CD14-positive monocyte (primary cell): ENCODE results near the gene IL1RAPL1. TPM values are rescaled to one million over a fixed set of nuclear protein-coding genes. Genes with fewer than 3 reads are reported as not detected.

Source experiments
- DNase-seq, 3 donors: peaks; one replicate each; pipeline ENCODE4 v3.0.0-alpha.2; 2011 to 2022
- H2AFZ ChIP-seq: 2 replicates; pipeline ENCODE4 v1.6.0; 2012; ENCODE audit warnings: mild to moderate bottlenecking, low read depth, low read length, inconsistent platforms; ENCODE audit not compliant: insufficient read depth, poor library complexity, severe bottlenecking
- H3K27ac ChIP-seq, 2 donors: 1 replicate in 1 of 2; 2 replicates in 1 of 2; pipeline ENCODE4 v1.5.1; 2012 to 2013; ENCODE audit warnings: low read length in 2 of 2, control low read depth in 1 of 2, inconsistent platforms in 1 of 2, low read depth in 1 of 2, mild to moderate bottlenecking in 1 of 2
- H3K27me3 ChIP-seq, 2 donors: one replicate each; pipeline versions ENCODE4 v1.6.0 to v1.6.1; 2011 to 2013; ENCODE audit warnings: low read length in 2 of 2; ENCODE audit not compliant: control insufficient read depth in 2 of 2, insufficient read depth in 2 of 2
- H3K36me3 ChIP-seq, 2 donors: replicated peaks in 1 of 2; 1 replicate in 1 of 2; 2 replicates in 1 of 2; pipeline versions ENCODE4 v1.5.1 to v1.6.1; 2012 to 2013; ENCODE audit warnings: low read length in 2 of 2, control low read depth in 1 of 2, inconsistent platforms in 1 of 2, mild to moderate bottlenecking in 1 of 2; ENCODE audit not compliant: insufficient read depth in 2 of 2, control insufficient read depth in 1 of 2
- H3K4me1 ChIP-seq, 2 donors: 1 replicate in 1 of 2; 2 replicates in 1 of 2; pipeline versions ENCODE4 v1.5.1 to v1.6.1; 2012 to 2013; ENCODE audit warnings: low read length in 2 of 2, control low read depth in 1 of 2, inconsistent platforms in 1 of 2, mild to moderate bottlenecking in 1 of 2, moderate library complexity in 1 of 2; ENCODE audit not compliant: insufficient read depth in 2 of 2, control insufficient read depth in 1 of 2
- H3K4me2 ChIP-seq: replicated peaks from 2 replicates; pipeline ENCODE3; 2012; ENCODE audit warnings: low read length, moderate library complexity, mild to moderate bottlenecking; ENCODE audit not compliant: poor library complexity, severe bottlenecking; ENCODE audit errors: extremely low read depth
- H3K4me3 ChIP-seq, 3 experiments: fragments of 200-600 bp in 1 of 3; sonication (generic) in 1 of 3; replicated peaks in 1 of 3; 1 replicate in 2 of 3; 2 replicates in 1 of 3; pipeline ENCODE4 v1.5.1; 2011 to 2013; ENCODE audit warnings: low read length in 3 of 3, mild to moderate bottlenecking in 3 of 3, control low read depth in 2 of 3, low read depth in 2 of 3, inconsistent platforms in 1 of 3, moderate library complexity in 1 of 3
- H3K79me2 ChIP-seq: 2 replicates; pipeline ENCODE4 v1.6.0; 2012; ENCODE audit warnings: mild to moderate bottlenecking, control low read depth, inconsistent platforms, low read length, moderate library complexity; ENCODE audit not compliant: insufficient read depth
- H3K9ac ChIP-seq: 2 replicates; pipeline ENCODE4 v1.6.0; 2017; ENCODE audit warnings: low read length, mild to moderate bottlenecking; ENCODE audit not compliant: insufficient read depth, poor library complexity, severe bottlenecking
- H3K9me3 ChIP-seq, 2 donors: replicated peaks in 1 of 2; 1 replicate in 1 of 2; 2 replicates in 1 of 2; pipeline versions ENCODE4 v1.5.1 to v1.6.1; 2012 to 2013; ENCODE audit warnings: low read length in 2 of 2, control low read depth in 1 of 2; ENCODE audit not compliant: control insufficient read depth in 1 of 2, insufficient read depth in 1 of 2
- H4K20me1 ChIP-seq: 2 replicates; pipeline ENCODE4 v1.6.0; 2012; ENCODE audit warnings: mild to moderate bottlenecking, low read length, control low read depth, moderate library complexity; ENCODE audit not compliant: insufficient read depth
- H3K27ac Mint-ChIP-seq, 7 donors: one replicate each; pipeline ENCODE4 v1.8.0; 2020; ENCODE audit warnings: mild to moderate bottlenecking in 7 of 7, mixed read lengths in 7 of 7, moderate library complexity in 6 of 7, inconsistent platforms in 2 of 7
- H3K27me3 Mint-ChIP-seq, 3 donors: one replicate each; pipeline ENCODE4 v1.8.0; 2021 to 2022; ENCODE audit warnings: low read depth in 3 of 3, mild to moderate bottlenecking in 3 of 3, mixed read lengths in 3 of 3, moderate library complexity in 3 of 3, inconsistent platforms in 1 of 3
- H3K36me3 Mint-ChIP-seq, 2 donors: one replicate each; pipeline ENCODE4 v1.8.0; 2020; ENCODE audit warnings: mixed read lengths in 2 of 2, inconsistent platforms in 1 of 2, mild to moderate bottlenecking in 1 of 2
- H3K4me1 Mint-ChIP-seq: one replicate; pipeline ENCODE4 v1.8.0; 2020; ENCODE audit warnings: mild to moderate bottlenecking, mixed read lengths
- H3K4me3 Mint-ChIP-seq, 2 donors: one replicate each; pipeline ENCODE4 v1.8.0; 2020; ENCODE audit warnings: mild to moderate bottlenecking in 2 of 2, mixed read lengths in 2 of 2, moderate library complexity in 1 of 2
- H3K9me3 Mint-ChIP-seq, 7 donors: one replicate each; pipeline ENCODE4 v1.8.0; 2020 to 2022; ENCODE audit warnings: mixed read lengths in 7 of 7, mild to moderate bottlenecking in 6 of 7, moderate library complexity in 6 of 7, inconsistent platforms in 2 of 7
- WGBS: methylation state at CpG from one replicate; pipeline ENCODE4 v1.1.5; 2013; ENCODE audit warnings: missing lambda C conversion rate; ENCODE audit not compliant: insufficient coverage; 5-methylcytosine and 5-hydroxymethylcytosine counted together
- intact Hi-C, 2 donors: fragments of 100-400 bp; cut with micrococcal nuclease; formaldehyde crosslinking; loops; one replicate each; pipeline versions ENCODE4 v1.15.0 to v1.15.1; 2023
- polyA plus RNA-seq, 3 donors: library from polyadenylated mRNA; depleted of rRNA in 1 of 3; unstranded in 2 of 3; stranded (reverse) in 1 of 3; fragments of 300-500 nt in 2 of 3; fragments of >200 nt in 1 of 3; fragmentation: Illumina TruSeq in 2 of 3; gene quantifications; 1 replicate in 2 of 3; 2 replicates in 1 of 3; pipeline ENCODE4 v1.2.3, GENCODE V29; 2012 to 2021
- TF ChIP-seq, protein P1 (sequence below): fragments of 200-600 bp; IDR thresholded peaks from one replicate; pipeline ENCODE4 v1.8.0; 2022; ENCODE audit warnings: antibody characterized with exemption, mild to moderate bottlenecking

The IL1RAPL1 gene
- polyA plus RNA-seq, 3 donors, result not detected

DNA sequence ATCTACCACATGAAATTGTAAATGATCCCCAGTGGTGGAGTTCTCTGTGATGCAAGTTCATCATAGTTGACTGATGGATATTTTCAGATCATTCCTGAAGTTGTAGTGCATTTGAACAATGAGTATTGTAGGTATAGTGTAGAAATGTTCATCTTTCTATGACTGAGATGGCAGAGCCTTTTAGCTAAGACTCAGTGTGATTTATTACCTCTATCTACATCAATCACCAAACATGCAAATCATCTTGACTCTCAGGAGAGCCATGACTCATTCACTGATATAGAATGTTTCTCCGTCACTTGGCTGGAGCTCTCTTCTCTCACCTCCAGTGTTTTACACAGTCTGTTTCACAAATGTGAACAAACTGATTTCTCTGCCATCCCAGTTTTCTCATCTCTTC is 392.6 kb downstream of the IL1RAPL1 start:
- Mint-ChIP-seq H3K9me3 (peaks cover 0 to 6% (median 2%) of the 10 kb centered on the region in 7 donors), H3K36me3 (no peaks in the 10 kb centered on the region), H3K4me3 (no peak overlapping the region), H3K4me1 (no peaks in the 10 kb centered on the region), H3K27me3 (no peaks in the 10 kb centered on the region), H3K27ac (no peak overlapping the region)
- WGBS, result no CpG with 5 or more reads among the region's 1 CpG
- H3K79me2 ChIP-seq, result no peaks in the 10 kb centered on the region
- H3K27me3 ChIP-seq, result no peaks in the 10 kb centered on the region
- no peak overlapping the region for H3K9ac ChIP-seq
- H4K20me1 ChIP-seq, result no peaks in the 10 kb centered on the region
- H3K9me3 ChIP-seq, result no peaks in the 10 kb centered on the region
- no peak overlapping the region for H3K4me2 ChIP-seq
- intact Hi-C loops, result no loop called here
- no peak overlapping the region for H3K27ac ChIP-seq
- no peaks in the 10 kb centered on the region for H3K4me1 ChIP-seq
- no peak for DNase-seq
- H3K36me3 ChIP-seq, result no peaks in the 10 kb centered on the region
- TF ChIP-seq, protein P1, sequence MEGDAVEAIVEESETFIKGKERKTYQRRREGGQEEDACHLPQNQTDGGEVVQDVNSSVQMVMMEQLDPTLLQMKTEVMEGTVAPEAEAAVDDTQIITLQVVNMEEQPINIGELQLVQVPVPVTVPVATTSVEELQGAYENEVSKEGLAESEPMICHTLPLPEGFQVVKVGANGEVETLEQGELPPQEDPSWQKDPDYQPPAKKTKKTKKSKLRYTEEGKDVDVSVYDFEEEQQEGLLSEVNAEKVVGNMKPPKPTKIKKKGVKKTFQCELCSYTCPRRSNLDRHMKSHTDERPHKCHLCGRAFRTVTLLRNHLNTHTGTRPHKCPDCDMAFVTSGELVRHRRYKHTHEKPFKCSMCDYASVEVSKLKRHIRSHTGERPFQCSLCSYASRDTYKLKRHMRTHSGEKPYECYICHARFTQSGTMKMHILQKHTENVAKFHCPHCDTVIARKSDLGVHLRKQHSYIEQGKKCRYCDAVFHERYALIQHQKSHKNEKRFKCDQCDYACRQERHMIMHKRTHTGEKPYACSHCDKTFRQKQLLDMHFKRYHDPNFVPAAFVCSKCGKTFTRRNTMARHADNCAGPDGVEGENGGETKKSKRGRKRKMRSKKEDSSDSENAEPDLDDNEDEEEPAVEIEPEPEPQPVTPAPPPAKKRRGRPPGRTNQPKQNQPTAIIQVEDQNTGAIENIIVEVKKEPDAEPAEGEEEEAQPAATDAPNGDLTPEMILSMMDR, result no peak
- no peak overlapping the region for H3K4me3 ChIP-seq
- H2AFZ ChIP-seq, result no peak overlapping the region

DNA sequence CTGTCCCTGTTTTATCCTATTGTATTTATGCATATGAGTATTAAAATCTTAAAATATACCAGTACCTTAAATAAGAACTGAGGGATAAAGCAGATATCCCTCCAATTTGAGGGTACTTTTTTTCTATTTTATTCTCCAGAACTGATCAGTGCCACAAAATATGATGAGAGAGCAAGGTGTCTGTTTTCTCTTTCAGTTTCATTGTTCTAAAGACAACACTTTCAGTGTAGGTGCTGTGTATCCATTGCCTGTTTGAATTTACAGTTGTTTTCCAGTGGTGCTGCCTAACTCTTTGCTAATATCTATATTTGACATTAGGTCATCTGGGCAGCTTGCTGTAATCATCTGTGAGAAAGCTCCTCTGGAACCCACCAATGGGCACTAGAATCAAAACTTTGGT is 394.7 kb downstream of the IL1RAPL1 start:
- no peaks in the 10 kb centered on the region for H3K36me3 ChIP-seq
- no peaks in the 10 kb centered on the region for H4K20me1 ChIP-seq
- intact Hi-C loops, result no loop called here
- no peak overlapping the region for H2AFZ ChIP-seq
- H3K4me3 ChIP-seq, result no peak overlapping the region
- no peak overlapping the region for H3K9ac ChIP-seq
- H3K9me3 Mint-ChIP-seq, result peaks cover 0 to 6% (median 2%) of the 10 kb centered on the region in 7 donors
- no peaks in the 10 kb centered on the region for H3K27me3 Mint-ChIP-seq
- H3K9me3 ChIP-seq, result no peaks in the 10 kb centered on the region
- H3K4me2 ChIP-seq, result no peak overlapping the region
- H3K27me3 ChIP-seq, result no peaks in the 10 kb centered on the region
- H3K27ac Mint-ChIP-seq, result no peak overlapping the region
- H3K4me1 Mint-ChIP-seq, result no peaks in the 10 kb centered on the region
- H3K4me3 Mint-ChIP-seq, result no peak overlapping the region
- H3K27ac ChIP-seq, result no peak overlapping the region
- no peaks in the 10 kb centered on the region for H3K36me3 Mint-ChIP-seq
- DNase-seq, result no peak
- no peaks in the 10 kb centered on the region for H3K4me1 ChIP-seq
- TF ChIP-seq, protein P1, result no peak
- H3K79me2 ChIP-seq, result no peaks in the 10 kb centered on the region
